GM12878 (cell line): ENCODE data around the gene NDST3. TPM values are rescaled to one million over a fixed set of nuclear protein-coding genes. Genes with fewer than 3 reads are reported as not detected.

Source experiments
- ATAC-seq: fragments of 200-7000 bp; cut with Tn5 transposase; 3 replicates; pipeline ENCODE4 v1.9.1; 2020; ENCODE audit warnings: mild to moderate bottlenecking, moderate library complexity
- BruUV-seq: library from RNA; stranded (reverse); fragments of 400-500 nt; replicated peaks from 2 replicates; lab custom pipeline; 2021; lab: Mats Ljungman, UMichigan
- CTCF ChIA-PET: fragments of 300-600 bp; sonication (Branson Sonifier 250); formaldehyde crosslinking; extraction: SDS; loops from one replicate; lab custom pipeline; 2021; ENCODE audit warnings: inconsistent platforms; lab: Yijun Ruan, JAX
- POLR2A ChIA-PET: fragments of 350-600 bp; formaldehyde crosslinking; extraction: SDS; loops from one replicate; lab custom pipeline; 2021; ENCODE audit warnings: inconsistent platforms; lab: Charles Lee
- RAD21 ChIA-PET: fragments of 300-600 bp; sonication (Branson Sonifier 250); formaldehyde crosslinking; loops from one replicate; lab custom pipeline; 2023; ENCODE audit warnings: antibody characterized with exemption; ENCODE audit not compliant: unreplicated experiment; lab: Charles Lee
- SMC1A ChIA-PET: fragments of 300-600 bp; sonication (Branson Sonifier 250); formaldehyde crosslinking; loops from one replicate; lab custom pipeline; 2023; ENCODE audit not compliant: unreplicated experiment, uncharacterized antibody; lab: Charles Lee
- DNase-seq: peaks from one replicate; pipeline ENCODE4 v3.0.0-alpha.2; 2011; ENCODE audit warnings: low read depth, low spot score
- FAIRE-seq: peaks from 3 replicates; lab custom pipeline; 2011; peaks lifted over from hg19 to GRCh38; lab: Jason Lieb, UNC
- H2AFZ ChIP-seq: 2 replicates; pipeline ENCODE4 v1.6.0; 2011; ENCODE audit warnings: low read depth, low read length, control low read depth; ENCODE audit not compliant: control insufficient read depth
- H3K27ac ChIP-seq: 2 replicates; pipeline ENCODE4 v1.5.1; 2011; ENCODE audit warnings: control low read depth; ENCODE audit not compliant: control insufficient read depth, insufficient read depth
- H3K27me3 ChIP-seq, 2 experiments: replicated peaks in 1 of 2; 2 replicates each; pipeline versions ENCODE4 v1.6.0 to v1.6.1; 2011; ENCODE audit warnings: low read length in 1 of 2; ENCODE audit not compliant: control insufficient read depth in 2 of 2, insufficient read depth in 2 of 2
- H3K36me3 ChIP-seq, 2 experiments: 2 replicates each; pipeline ENCODE4 v1.5.1; 2011; ENCODE audit warnings: low read length in 1 of 2; ENCODE audit not compliant: control insufficient read depth in 2 of 2, insufficient read depth in 2 of 2
- H3K4me1 ChIP-seq: 2 replicates; pipeline ENCODE4 v1.6.1; 2011; ENCODE audit warnings: mild to moderate bottlenecking, low read length, moderate library complexity, mixed read lengths; ENCODE audit not compliant: control insufficient read depth, insufficient read depth
- H3K4me2 ChIP-seq: 2 replicates; pipeline ENCODE4 v1.6.0; 2011; ENCODE audit warnings: control low read depth; ENCODE audit not compliant: control insufficient read depth, insufficient read depth
- H3K4me3 ChIP-seq: fragments of 200-600 bp; sonication (generic); 2 replicates; pipeline ENCODE4 v1.5.1; 2016
- H3K79me2 ChIP-seq: 2 replicates; pipeline ENCODE4 v1.6.0; 2011; ENCODE audit warnings: low read length; ENCODE audit not compliant: control insufficient read depth, insufficient read depth
- H3K9ac ChIP-seq: 2 replicates; pipeline ENCODE4 v1.8.0; 2011; ENCODE audit warnings: low read length, control low read depth, mixed read lengths; ENCODE audit not compliant: control insufficient read depth, insufficient read depth
- H3K9me3 ChIP-seq: replicated peaks from 3 replicates; pipeline ENCODE4 v1.5.1; 2011; ENCODE audit warnings: mild to moderate bottlenecking, low read length; ENCODE audit not compliant: control insufficient read depth, insufficient read depth
- H4K20me1 ChIP-seq: 2 replicates; pipeline ENCODE4 v1.6.0; 2011; ENCODE audit not compliant: control insufficient read depth, insufficient read depth
- BACH1 ChIP-seq: fragments of 450-650 bp; IDR thresholded peaks from 2 replicates; pipeline ENCODE4 v1.6.1; 2017; ENCODE audit warnings: mild to moderate bottlenecking, borderline replicate concordance
- MYB ChIP-seq: fragments of 150-350 bp; IDR thresholded peaks from 2 replicates; pipeline ENCODE4 v1.6.1; 2014; ENCODE audit warnings: mild to moderate bottlenecking, low read depth, low read length, borderline replicate concordance
- WGBS: methylation state at CpG from one replicate; pipeline ENCODE4 v1.1.6; 2016; ENCODE audit warnings: low lambda C conversion rate; ENCODE audit not compliant: insufficient replicate concordance, insufficient coverage; ENCODE audit errors: missing lambda C conversion rate; 5-methylcytosine and 5-hydroxymethylcytosine counted together
- in situ Hi-C: fragments of 300-500 bp; cut with MboI; formaldehyde crosslinking; loops from 9 replicates; pipeline ENCODE4 v1.14.3; 2018; ENCODE audit warnings: mixed read lengths
- intact Hi-C: fragments of 100-400 bp; cut with micrococcal nuclease; formaldehyde crosslinking; loops from one replicate; pipeline ENCODE4 v1.14.2; 2022; ENCODE audit not compliant: unreplicated experiment
- polyA plus RNA-seq, 11 experiments: library from polyadenylated mRNA; depleted of rRNA in 4 of 11; unstranded in 6 of 11; stranded (reverse) in 5 of 11; fragments of >200 nt; fragmentation: Nextera tagmentation in 4 of 11; fragmentation: Illumina TruSeq in 1 of 11; extraction: Ambion mirVana in 4 of 11; extraction: Trizol in 1 of 11; gene quantifications; 1 replicate in 1 of 11; 2 replicates in 10 of 11; pipeline versions ENCODE4 v1.2.1 to v1.2.3, GENCODE V29; 2011 to 2016; ENCODE audit warnings: inconsistent platforms in 2 of 11, missing spikeins in 2 of 11, low read depth in 1 of 11
- total RNA-seq, 4 experiments: library from RNA; depleted of rRNA in 3 of 4; stranded (reverse); fragments of >200 nt in 3 of 4; fragmentation: Illumina TruSeq in 1 of 4; extraction: Trizol in 1 of 4; gene quantifications; 2 replicates each; pipeline versions ENCODE4 v1.2.1 to v1.2.3, GENCODE V29; 2013 to 2021
- TF ChIP-seq, protein P1 (sequence below): fragments of 450-650 bp; IDR thresholded peaks from 2 replicates; pipeline ENCODE4 v1.6.1; 2017; ENCODE audit warnings: mild to moderate bottlenecking, moderate library complexity
- TF ChIP-seq, protein P2 (sequence below): IDR thresholded peaks from 2 replicates; pipeline ENCODE4 v1.6.1; 2012; ENCODE audit warnings: low read depth, low read length, improper control_type of control experiment

NDST3 gene
- total and polyA plus RNA-seq, 10 of the 15 experiments (the other 5 are each of a cell fraction or from before 2014, with no cell fraction given) = 0.03 TPM; not detected in 8

DNA sequence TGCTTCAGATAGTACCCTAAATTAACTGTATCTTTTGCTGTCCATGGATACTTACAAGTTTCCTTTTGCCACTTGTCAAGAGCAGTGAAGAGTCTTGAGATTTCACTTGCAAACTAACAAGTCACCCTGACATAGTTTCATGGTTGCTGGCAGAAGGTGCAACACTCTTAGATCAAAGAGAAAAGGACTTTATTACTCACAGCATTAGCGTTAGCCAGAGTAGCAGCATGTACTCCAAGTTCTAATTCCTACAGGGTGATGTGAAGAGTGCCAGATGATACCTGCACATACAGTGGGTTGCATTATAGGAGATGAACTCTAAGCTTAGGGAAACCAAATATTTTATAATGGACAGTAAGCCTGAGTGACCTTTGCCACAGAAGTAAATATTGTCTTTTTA is 47.9 kb downstream of the NDST3 start:
- TF ChIP-seq BACH1 (no peak), MYB (no peak)
- TF ChIP-seq, protein P1, sequence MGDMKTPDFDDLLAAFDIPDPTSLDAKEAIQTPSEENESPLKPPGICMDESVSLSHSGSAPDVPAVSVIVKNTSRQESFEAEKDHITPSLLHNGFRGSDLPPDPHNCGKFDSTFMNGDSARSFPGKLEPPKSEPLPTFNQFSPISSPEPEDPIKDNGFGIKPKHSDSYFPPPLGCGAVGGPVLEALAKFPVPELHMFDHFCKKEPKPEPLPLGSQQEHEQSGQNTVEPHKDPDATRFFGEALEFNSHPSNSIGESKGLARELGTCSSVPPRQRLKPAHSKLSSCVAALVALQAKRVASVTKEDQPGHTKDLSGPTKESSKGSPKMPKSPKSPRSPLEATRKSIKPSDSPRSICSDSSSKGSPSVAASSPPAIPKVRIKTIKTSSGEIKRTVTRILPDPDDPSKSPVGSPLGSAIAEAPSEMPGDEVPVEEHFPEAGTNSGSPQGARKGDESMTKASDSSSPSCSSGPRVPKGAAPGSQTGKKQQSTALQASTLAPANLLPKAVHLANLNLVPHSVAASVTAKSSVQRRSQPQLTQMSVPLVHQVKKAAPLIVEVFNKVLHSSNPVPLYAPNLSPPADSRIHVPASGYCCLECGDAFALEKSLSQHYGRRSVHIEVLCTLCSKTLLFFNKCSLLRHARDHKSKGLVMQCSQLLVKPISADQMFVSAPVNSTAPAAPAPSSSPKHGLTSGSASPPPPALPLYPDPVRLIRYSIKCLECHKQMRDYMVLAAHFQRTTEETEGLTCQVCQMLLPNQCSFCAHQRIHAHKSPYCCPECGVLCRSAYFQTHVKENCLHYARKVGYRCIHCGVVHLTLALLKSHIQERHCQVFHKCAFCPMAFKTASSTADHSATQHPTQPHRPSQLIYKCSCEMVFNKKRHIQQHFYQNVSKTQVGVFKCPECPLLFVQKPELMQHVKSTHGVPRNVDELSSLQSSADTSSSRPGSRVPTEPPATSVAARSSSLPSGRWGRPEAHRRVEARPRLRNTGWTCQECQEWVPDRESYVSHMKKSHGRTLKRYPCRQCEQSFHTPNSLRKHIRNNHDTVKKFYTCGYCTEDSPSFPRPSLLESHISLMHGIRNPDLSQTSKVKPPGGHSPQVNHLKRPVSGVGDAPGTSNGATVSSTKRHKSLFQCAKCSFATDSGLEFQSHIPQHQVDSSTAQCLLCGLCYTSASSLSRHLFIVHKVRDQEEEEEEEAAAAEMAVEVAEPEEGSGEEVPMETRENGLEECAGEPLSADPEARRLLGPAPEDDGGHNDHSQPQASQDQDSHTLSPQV = no peak
- TF ChIP-seq, protein P2, sequence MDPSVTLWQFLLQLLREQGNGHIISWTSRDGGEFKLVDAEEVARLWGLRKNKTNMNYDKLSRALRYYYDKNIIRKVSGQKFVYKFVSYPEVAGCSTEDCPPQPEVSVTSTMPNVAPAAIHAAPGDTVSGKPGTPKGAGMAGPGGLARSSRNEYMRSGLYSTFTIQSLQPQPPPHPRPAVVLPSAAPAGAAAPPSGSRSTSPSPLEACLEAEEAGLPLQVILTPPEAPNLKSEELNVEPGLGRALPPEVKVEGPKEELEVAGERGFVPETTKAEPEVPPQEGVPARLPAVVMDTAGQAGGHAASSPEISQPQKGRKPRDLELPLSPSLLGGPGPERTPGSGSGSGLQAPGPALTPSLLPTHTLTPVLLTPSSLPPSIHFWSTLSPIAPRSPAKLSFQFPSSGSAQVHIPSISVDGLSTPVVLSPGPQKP = no peak
- DNase-seq (no peak), FAIRE-seq (no peak), ATAC-seq (no peak)
- SMC1A ChIA-PET = no interaction called here
- no TSS peak for BruUV-seq
- CTCF ChIA-PET = no interaction called here
- Histone ChIP-seq H4K20me1 (no peaks in the 10 kb centered on the region), H3K4me2 (no peak overlapping the region), H3K27ac (no peak overlapping the region), H3K79me2 (no peaks in the 10 kb centered on the region), H3K9ac (no peak overlapping the region), H3K27me3 (no peaks in the 10 kb centered on the region), H3K36me3 (no peaks in the 10 kb centered on the region), H3K4me1 (no peaks in the 10 kb centered on the region), H2AFZ (no peak overlapping the region), H3K4me3 (no peak overlapping the region), H3K9me3 (no peaks in the 10 kb centered on the region)
- in situ Hi-C loops (no loop called here), intact Hi-C loops (no loop called here)
- RAD21 ChIA-PET = no interaction called here
- 0% methylated on average over 1 of the region's 1 CpG for WGBS
- POLR2A ChIA-PET = no interaction called here
